Measurements from ENCODE around the gene COL1A2. TPM values are rescaled to one million over a fixed set of nuclear protein-coding genes. Genes with fewer than 3 reads are reported as not detected.

The COL1A2 gene
- total and polyA plus RNA-seq, 2 of the 8 experiments (the other 6 are each of a cell fraction or from before 2014, with no cell fraction given), result 45.2 to 87.2 TPM

- Histone ChIP-seq H3K18ac (ENCODE audit: extremely low read depth, low read length) (no peak overlapping the region), H3K23ac (ENCODE audit: insufficient read length) (no peak overlapping the region), H2BK120ac (replicated peaks; ENCODE audit: low read depth, low read length) (no peak overlapping the region), H3K27me3 (replicated peaks in 1 of 4; ENCODE audit: control insufficient read depth in 3 of 4, extremely low read depth in 1 of 4, insufficient read depth in 3 of 4, low read length in 3 of 4) (peaks cover 0 to 3% (median 0%) of the 10 kb centered on the region in 4 experiments; a peak in 3 of 7 replicates), H3K4me3 (ENCODE audit: extremely low read depth in 1 of 4, insufficient read depth in 2 of 4, low read depth in 3 of 4, low read length in 4 of 4) (peak overlapping the region in 2 of 4 experiments; percentile 47 to 66; a peak in 3 of 8 replicates), H3K4ac (replicated peaks; ENCODE audit: insufficient read length, low read depth, low read length) (no peak overlapping the region), H4K8ac (ENCODE audit: extremely low read depth, insufficient read depth, low read length) (no peak overlapping the region), H3K9ac (replicated peaks in 1 of 4; ENCODE audit: extremely low read depth in 1 of 4, low read depth in 3 of 4, low read length in 3 of 4) (no peak overlapping the region), H3K14ac (ENCODE audit: insufficient read length) (no peak overlapping the region), H2AK5ac (ENCODE audit: low read depth, low read length) (no peak overlapping the region), H2BK5ac (ENCODE audit: low read depth, low read length) (no peak overlapping the region), H4K91ac (replicated peaks; ENCODE audit: insufficient read length, low read length) (no peak overlapping the region), H3K9me3 (ENCODE audit: insufficient read depth in 2 of 2, low read depth in 1 of 2, low read length in 1 of 2) (no peaks in the 10 kb centered on the region), H3K23me2 (ENCODE audit: low read depth, low read length) (peaks cover 14% of the 10 kb centered on the region), H3K27ac (ENCODE audit: low read depth, low read length) (no peak overlapping the region), H4K5ac (ENCODE audit: insufficient read length, low read depth, low read length) (no peak overlapping the region), H2BK15ac (ENCODE audit: low read length) (no peak overlapping the region), H2AFZ (ENCODE audit: low read length) (no peak overlapping the region), H2BK20ac (ENCODE audit: low read length) (no peak overlapping the region), H3K36me3 (ENCODE audit: control insufficient read depth in 2 of 4, insufficient read depth in 4 of 4, low read length in 3 of 4) (peaks cover 0 to 37% (median 8%) of the 10 kb centered on the region in 4 experiments; a peak in 4 of 8 replicates), H3K4me1 (replicated peaks in 1 of 4; ENCODE audit: control insufficient read depth in 3 of 4, insufficient read depth in 4 of 4, low read length in 3 of 4) (peaks cover 4 to 23% (median 11%) of the 10 kb centered on the region in 4 experiments; a peak in 6 of 7 replicates), H3K56ac (replicated peaks; ENCODE audit: insufficient read length, low read depth, low read length) (no peak overlapping the region), H3K79me2 (ENCODE audit: control insufficient read depth in 1 of 2, insufficient read depth in 2 of 2, low read length in 2 of 2) (peaks cover 0 to 14% of the 10 kb centered on the region in 2 experiments; a peak in 2 of 4 replicates), H3K79me1 (ENCODE audit: low read depth, low read length) (no peaks in the 10 kb centered on the region), H4K20me1 (replicated peaks in 1 of 2; ENCODE audit: control insufficient read depth in 1 of 2, insufficient read depth in 2 of 2, low read length in 2 of 2) (no peaks in the 10 kb centered on the region), H2BK12ac (ENCODE audit: low read depth, low read length) (no peak overlapping the region), H3K4me2 (ENCODE audit: insufficient read depth in 1 of 2, low read depth in 2 of 2, low read length in 2 of 2) (peak overlapping the region; percentile 89 to 99; a peak in 3 of 4 replicates)
- ChIA-PET POLR2A (ENCODE audit: partially characterized antibody) (interaction anchor here (1.2 kb wide), 1 partner anchor 105 kb away, joined by 4 read pairs; no protein-coding TSS in a partner anchor), CTCF (ENCODE audit: partially characterized antibody) (interaction anchor here (1.2 to 12.4 kb wide), 6 partner anchors 15 to 103 kb away, joined by 3 to 372 read pairs (median 7); no protein-coding TSS in a partner anchor)
- FAIRE-seq, result no peak
- DNase-seq (ENCODE audit: low read depth in 1 of 2, low spot score in 2 of 2), result no peak
- WGBS, 2 experiments (ENCODE audit: extremely low coverage in 1 of 2, insufficient coverage in 1 of 2, insufficient read length in 1 of 2, insufficient replicate concordance in 2 of 2, low coverage in 1 of 2, low lambda C conversion rate in 2 of 2, missing lambda C conversion rate in 1 of 2), result 90% methylated on average over 4 of the region's 4 CpGs; no CpG with 5 or more reads in 1 of the 2 experiments
- no peak for TF ChIP-seq TEAD4 (IDR thresholded peaks at IDR 0.05; ENCODE audit: low read depth, low read length)
- no peak for TF ChIP-seq ATF2 (IDR thresholded peaks at IDR 0.05; ENCODE audit: low read length)
- no peak for TF ChIP-seq RNF2 (IDR thresholded peaks at IDR 0.05; ENCODE audit: borderline replicate concordance, low read depth, low read length, missing control alignments, poor library complexity, severe bottlenecking)
- no peak for TF ChIP-seq POLR2A (IDR thresholded peaks at IDR 0.05; ENCODE audit: control extremely low read depth in 1 of 2, low read depth in 2 of 2, low read length in 2 of 2)
Measured at GRCh38 chr7:94396596-94396995, 1.9 kb downstream of the COL1A2 start.
